ENCODE measurements around the gene ROR1. TPM values are rescaled to one million over a fixed set of nuclear protein-coding genes. Genes with fewer than 3 reads are reported as not detected.
A peak's percentile ranks its signal among the peaks of the same experiment; 100 is the strongest.

The ROR1 gene
- total RNA-seq, 1 experiment from 2014 or later: 56.3 TPM

GRCh38 chr1:64038965-64039364 is 265.1 kb downstream of the ROR1 start:
- no peak for TF ChIP-seq PRDM15 (CRISPR knock-in tag; IDR thresholded peaks at IDR 0.05)
- no peak for TF ChIP-seq SMAD3 (CRISPR knock-in tag; IDR thresholded peaks at IDR 0.05; ENCODE audit: borderline replicate concordance)
- TF ChIP-seq ZNF121 (CRISPR knock-in tag; IDR thresholded peaks at IDR 0.05): no peak
- no peak for TF ChIP-seq HMGXB4 (CRISPR knock-in tag; IDR thresholded peaks at IDR 0.05)
- TF ChIP-seq ESRRA (CRISPR knock-in tag; IDR thresholded peaks at IDR 0.05; ENCODE audit: borderline replicate concordance): no peak
- no peak for TF ChIP-seq ZNF512 (CRISPR knock-in tag; IDR thresholded peaks at IDR 0.05; ENCODE audit: borderline replicate concordance)
- no peak for TF ChIP-seq NR3C1 (CRISPR knock-in tag; conservative IDR thresholded peaks at IDR 0.05; ENCODE audit: low read depth)
- TF ChIP-seq RELA (CRISPR knock-in tag; IDR thresholded peaks at IDR 0.05; ENCODE audit: borderline replicate concordance): no peak
- TF ChIP-seq STAT6 (CRISPR knock-in tag; conservative IDR thresholded peaks at IDR 0.05; ENCODE audit: low read depth): no peak
- TF ChIP-seq JUN (CRISPR knock-in tag; IDR thresholded peaks at IDR 0.05): no peak
- no peak for TF ChIP-seq E2F4 (CRISPR knock-in tag; IDR thresholded peaks at IDR 0.05; ENCODE audit: borderline replicate concordance, low read depth)
- TF ChIP-seq ETV6 (CRISPR knock-in tag; IDR thresholded peaks at IDR 0.05): no peak
- no peak for TF ChIP-seq USF2 (CRISPR knock-in tag; IDR thresholded peaks at IDR 0.05)
- Mint-ChIP-seq H3K4me1 (peaks cover 48% of the 10 kb centered on the region), H3K27ac (peak overlapping the region; percentile 76), H3K36me3 (peaks cover 7% of the 10 kb centered on the region), H3K4me3 (no peak overlapping the region), H3K27me3 (ENCODE audit: low read depth) (no peaks in the 10 kb centered on the region), H3K9me3 (peaks cover 15% of the 10 kb centered on the region)
- no peak for DNase-seq (ENCODE audit: low spot score)
- CTCF ChIA-PET: interaction anchor here (2.1 kb wide), 1 partner anchor 347 kb away, joined by 5 read pairs; no protein-coding TSS in a partner anchor
- no peak for ATAC-seq
- POLR2A ChIA-PET: no interaction called here
